Uterus (tissue), 4 donors: ENCODE measurements around the gene CC2D2A. TPM values are rescaled to one million over a fixed set of nuclear protein-coding genes. Genes with fewer than 3 reads are reported as not detected.

ENCODE experiments used
- DNase-seq, 2 donors: peaks; one replicate each; pipeline ENCODE4 v3.0.0-alpha.2; 2019 to 2020
- H3K27ac ChIP-seq, 2 donors: fragments of 200-600 bp; sonication (generic); 1 replicate in 1 of 2; 2 replicates in 1 of 2; pipeline ENCODE4 v1.5.1; 2016 to 2018
- H3K27me3 ChIP-seq, 2 donors: fragments of 200-600 bp; sonication (generic); one replicate each; pipeline ENCODE4 v1.5.1; 2018 to 2019; ENCODE audit warnings: control low read depth in 1 of 2
- H3K36me3 ChIP-seq, 2 donors: fragments of 200-600 bp; sonication (generic); one replicate each; pipeline ENCODE4 v1.5.1; 2019; ENCODE audit warnings: control low read depth in 1 of 2
- H3K4me1 ChIP-seq, 2 donors: fragments of 200-600 bp; sonication (generic); one replicate each; pipeline ENCODE4 v1.5.1; 2018 to 2019; ENCODE audit warnings: control low read depth in 1 of 2
- H3K4me3 ChIP-seq, 2 donors: fragments of 200-600 bp; sonication (generic); 1 replicate in 1 of 2; 2 replicates in 1 of 2; pipeline ENCODE4 v1.5.1; 2018 to 2019; ENCODE audit warnings: mild to moderate bottlenecking in 1 of 2
- H3K9me3 ChIP-seq, 2 donors: fragments of 200-600 bp; sonication (generic); one replicate each; pipeline ENCODE4 v1.5.1; 2019; ENCODE audit warnings: control low read depth in 1 of 2
- POLR2A ChIP-seq, 2 donors: fragments of 450-650 bp; IDR thresholded peaks; one replicate each; pipeline ENCODE4 v1.6.1; 2016; ENCODE audit warnings: antibody characterized with exemption in 2 of 2, mild to moderate bottlenecking in 1 of 2, moderate library complexity in 1 of 2
- intact Hi-C: fragments of 100-400 bp; cut with DNase I; formaldehyde crosslinking; loops from one replicate; pipeline ENCODE4 v1.15.1; 2023; ENCODE audit warnings: low total_unique reads
- total RNA-seq, 4 donors: library from RNA; depleted of rRNA in 3 of 4; stranded (reverse); fragments of >200 nt in 3 of 4; gene quantifications; one replicate each; pipeline versions ENCODE4 v1.1.0 to v1.2.4, GENCODE V29; 2014 to 2023
- TF ChIP-seq, protein P1 (sequence below), 4 experiments: fragments of 200-600 bp in 2 of 4; fragments of 450-650 bp in 2 of 4; sonication (generic) in 2 of 4; IDR thresholded peaks; one replicate each; pipeline ENCODE4 v1.5.1; 2016 to 2019; ENCODE audit warnings: antibody characterized with exemption in 4 of 4, mild to moderate bottlenecking in 2 of 4, moderate library complexity in 1 of 4
- donor health status: DM: yes; HTN: yes; CAD: no.

CC2D2A gene
- total RNA-seq, 4 donors from 2014 or later, result 16.8 to 54.4 (median 33.9) TPM

DNA sequence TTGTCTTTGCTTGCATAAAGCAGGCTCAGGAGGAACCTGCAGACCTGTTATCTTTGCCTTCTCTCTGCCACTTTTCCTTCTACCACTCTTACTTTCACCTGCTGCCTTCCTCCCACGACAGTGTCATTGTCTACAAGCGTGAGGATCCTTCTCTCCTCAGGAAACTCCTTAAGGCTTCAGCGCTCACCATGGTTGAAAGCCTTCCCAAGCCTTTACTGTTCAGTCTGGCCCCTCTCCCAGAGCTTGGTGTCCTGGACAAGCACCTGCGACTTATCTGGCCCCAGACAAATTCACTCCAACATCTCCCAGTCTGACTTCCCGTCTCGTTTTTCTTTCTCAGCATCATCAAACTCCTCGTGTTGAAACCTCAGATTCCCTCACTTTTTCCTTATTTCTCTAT is 31.0 kb downstream of the CC2D2A start:
- Histone ChIP-seq H3K27ac (no peak overlapping the region), H3K27me3 (no peaks in the 10 kb centered on the region), H3K4me3 (no peak overlapping the region), H3K4me1 (peaks cover 0 to 2% of the 10 kb centered on the region in 2 donors), H3K9me3 (no peaks in the 10 kb centered on the region), H3K36me3 (no peaks in the 10 kb centered on the region)
- intact Hi-C loops, result no loop called here
- DNase-seq, result no peak
- TF ChIP-seq, protein P1, sequence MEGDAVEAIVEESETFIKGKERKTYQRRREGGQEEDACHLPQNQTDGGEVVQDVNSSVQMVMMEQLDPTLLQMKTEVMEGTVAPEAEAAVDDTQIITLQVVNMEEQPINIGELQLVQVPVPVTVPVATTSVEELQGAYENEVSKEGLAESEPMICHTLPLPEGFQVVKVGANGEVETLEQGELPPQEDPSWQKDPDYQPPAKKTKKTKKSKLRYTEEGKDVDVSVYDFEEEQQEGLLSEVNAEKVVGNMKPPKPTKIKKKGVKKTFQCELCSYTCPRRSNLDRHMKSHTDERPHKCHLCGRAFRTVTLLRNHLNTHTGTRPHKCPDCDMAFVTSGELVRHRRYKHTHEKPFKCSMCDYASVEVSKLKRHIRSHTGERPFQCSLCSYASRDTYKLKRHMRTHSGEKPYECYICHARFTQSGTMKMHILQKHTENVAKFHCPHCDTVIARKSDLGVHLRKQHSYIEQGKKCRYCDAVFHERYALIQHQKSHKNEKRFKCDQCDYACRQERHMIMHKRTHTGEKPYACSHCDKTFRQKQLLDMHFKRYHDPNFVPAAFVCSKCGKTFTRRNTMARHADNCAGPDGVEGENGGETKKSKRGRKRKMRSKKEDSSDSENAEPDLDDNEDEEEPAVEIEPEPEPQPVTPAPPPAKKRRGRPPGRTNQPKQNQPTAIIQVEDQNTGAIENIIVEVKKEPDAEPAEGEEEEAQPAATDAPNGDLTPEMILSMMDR (IDR thresholded peaks at IDR 0.05), result no peak
- TF ChIP-seq POLR2A (IDR thresholded peaks at IDR 0.05), result no peak

DNA sequence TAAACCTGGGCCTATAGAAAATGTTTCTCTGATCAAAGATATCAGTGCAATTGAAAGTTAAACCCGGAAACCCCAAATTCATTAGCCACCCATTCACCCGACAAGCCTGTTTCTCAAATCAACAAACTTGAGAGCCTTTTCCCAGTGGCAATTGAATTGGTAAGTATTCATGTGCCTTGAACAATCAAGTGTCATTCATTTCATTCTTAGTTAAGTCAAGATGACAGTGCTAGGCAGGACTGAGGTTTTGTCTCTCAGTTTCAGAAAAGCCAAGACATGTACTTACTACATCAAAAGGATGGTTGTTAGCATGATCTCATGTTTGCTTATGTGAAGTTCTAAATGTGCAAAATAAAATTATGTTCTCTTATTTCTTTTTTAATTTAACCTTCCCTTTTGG is 32.3 kb downstream of the CC2D2A start:
- H3K9me3 ChIP-seq, result no peaks in the 10 kb centered on the region
- no peaks in the 10 kb centered on the region for H3K36me3 ChIP-seq
- no peak for DNase-seq
- H3K27ac ChIP-seq, result no peak overlapping the region
- no peaks in the 10 kb centered on the region for H3K27me3 ChIP-seq
- intact Hi-C loops, result no loop called here
- TF ChIP-seq, protein P1 (IDR thresholded peaks at IDR 0.05), result no peak
- no peak for TF ChIP-seq POLR2A (IDR thresholded peaks at IDR 0.05)
- H3K4me3 ChIP-seq, result no peak overlapping the region
- peaks cover 0 to 2% of the 10 kb centered on the region in 2 donors for H3K4me1 ChIP-seq

DNA sequence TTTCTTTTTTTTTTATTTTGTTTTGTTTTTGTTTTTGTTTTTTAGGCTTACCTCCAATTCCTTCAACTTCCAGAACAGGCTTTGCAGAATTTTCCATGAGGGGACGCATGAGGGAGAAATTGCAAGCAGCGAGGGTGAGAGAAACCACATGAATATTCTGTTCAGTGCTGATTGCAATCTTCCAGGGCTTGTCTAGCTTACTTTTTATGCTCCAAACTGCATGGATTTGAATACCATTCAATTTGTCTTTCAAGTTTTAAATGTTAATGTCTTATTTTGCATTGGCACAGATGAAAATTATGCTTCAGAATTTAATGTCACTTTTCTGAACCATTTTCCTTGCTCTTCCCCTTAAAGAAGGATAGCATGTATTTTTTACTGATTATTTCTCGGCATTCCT is 32.7 kb downstream of the CC2D2A start:
- no peak for DNase-seq
- TF ChIP-seq, protein P1 (IDR thresholded peaks at IDR 0.05), result no peak
- no peak for TF ChIP-seq POLR2A (IDR thresholded peaks at IDR 0.05)
- H3K4me1 ChIP-seq, result peaks cover 0 to 2% of the 10 kb centered on the region in 2 donors
- H3K4me3 ChIP-seq, result no peak overlapping the region
- H3K9me3 ChIP-seq, result no peaks in the 10 kb centered on the region
- no peak overlapping the region for H3K27ac ChIP-seq
- intact Hi-C loops, result no loop called here
- no peaks in the 10 kb centered on the region for H3K36me3 ChIP-seq
- no peaks in the 10 kb centered on the region for H3K27me3 ChIP-seq

DNA sequence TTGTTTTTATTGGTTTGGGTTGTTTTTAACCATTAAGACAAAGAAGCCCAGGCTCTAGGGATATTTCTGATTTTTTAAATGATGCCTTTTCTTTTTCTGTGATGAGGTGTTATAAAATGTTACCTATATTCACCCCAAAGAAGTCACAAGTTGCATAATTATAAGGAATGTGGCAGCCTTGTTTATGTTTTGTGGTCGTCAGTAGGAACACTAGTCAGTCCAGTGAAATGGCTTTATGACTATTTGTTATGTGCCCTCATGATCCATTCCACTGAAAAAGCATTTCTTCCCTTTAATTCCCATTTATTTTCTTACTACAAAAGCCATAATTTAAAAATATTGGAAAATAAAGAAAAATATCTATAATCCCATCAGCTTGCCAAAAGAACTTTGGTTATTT is 34.4 kb downstream of the CC2D2A start:
- intact Hi-C loops, result no loop called here
- Histone ChIP-seq H3K36me3 (no peaks in the 10 kb centered on the region), H3K4me1 (no peaks in the 10 kb centered on the region), H3K27me3 (no peaks in the 10 kb centered on the region), H3K27ac (no peak overlapping the region), H3K9me3 (no peaks in the 10 kb centered on the region), H3K4me3 (no peak overlapping the region)
- TF ChIP-seq, protein P1 (IDR thresholded peaks at IDR 0.05), result no peak
- TF ChIP-seq POLR2A (IDR thresholded peaks at IDR 0.05), result no peak
- no peak for DNase-seq

DNA sequence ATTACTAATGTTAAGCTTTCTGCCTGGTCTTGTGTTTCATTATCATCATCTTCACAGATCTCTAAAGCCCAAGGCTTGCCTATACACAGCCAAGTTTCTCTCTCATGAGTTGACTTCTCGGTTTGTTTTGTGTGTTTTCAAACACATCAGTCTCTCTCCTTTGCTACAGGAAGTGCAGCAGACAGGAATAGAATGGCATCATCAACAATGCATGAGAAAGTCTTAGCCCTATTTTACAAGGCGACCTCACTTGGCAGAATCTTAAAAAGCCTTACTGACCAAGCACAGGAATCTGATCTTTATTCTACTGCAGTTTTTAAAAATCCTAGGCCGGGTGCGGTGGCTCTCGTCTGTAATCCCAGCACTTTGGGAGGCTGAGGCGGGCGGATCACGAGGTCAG is 36.8 kb downstream of the CC2D2A start:
- H3K36me3 ChIP-seq, result no peaks in the 10 kb centered on the region
- H3K27me3 ChIP-seq, result no peaks in the 10 kb centered on the region
- no peak overlapping the region for H3K4me3 ChIP-seq
- no peaks in the 10 kb centered on the region for H3K4me1 ChIP-seq
- intact Hi-C loops, result no loop called here
- no peak for DNase-seq
- no peak overlapping the region for H3K27ac ChIP-seq
- TF ChIP-seq, protein P1 (IDR thresholded peaks at IDR 0.05), result no peak
- no peak for TF ChIP-seq POLR2A (IDR thresholded peaks at IDR 0.05)
- no peaks in the 10 kb centered on the region for H3K9me3 ChIP-seq
